Measurements from ENCODE around the gene TARBP1.
"Not testable (repeated sequence)": the region's sequence is repeated elsewhere in the genome, so short reads cannot be mapped to it uniquely, and the experiment has no call there.

Gene TARBP1

DNA sequence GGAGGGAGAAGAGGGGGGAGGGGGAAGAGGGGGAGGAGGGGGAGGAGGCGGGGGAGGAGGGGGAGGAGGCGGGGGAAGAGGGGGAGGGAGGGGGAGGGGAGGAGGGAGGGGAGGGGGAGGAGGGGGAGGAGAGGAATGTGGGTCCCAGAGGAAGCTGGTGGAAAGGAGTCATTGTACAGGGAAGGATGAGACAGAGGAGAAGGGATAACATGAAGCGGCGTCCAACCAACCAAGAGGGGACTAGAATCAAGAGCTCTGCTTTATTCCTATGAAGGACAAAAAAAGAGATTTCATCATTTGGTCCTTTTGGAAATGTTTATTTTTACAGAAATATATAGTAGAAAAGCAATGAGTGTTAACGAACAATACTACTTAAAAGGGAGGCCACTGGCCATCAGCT, 81.2 kb downstream of the TARBP1 start:
- DNase-seq (ENCODE audit: low read depth in 2 of 2): no peak

DNA sequence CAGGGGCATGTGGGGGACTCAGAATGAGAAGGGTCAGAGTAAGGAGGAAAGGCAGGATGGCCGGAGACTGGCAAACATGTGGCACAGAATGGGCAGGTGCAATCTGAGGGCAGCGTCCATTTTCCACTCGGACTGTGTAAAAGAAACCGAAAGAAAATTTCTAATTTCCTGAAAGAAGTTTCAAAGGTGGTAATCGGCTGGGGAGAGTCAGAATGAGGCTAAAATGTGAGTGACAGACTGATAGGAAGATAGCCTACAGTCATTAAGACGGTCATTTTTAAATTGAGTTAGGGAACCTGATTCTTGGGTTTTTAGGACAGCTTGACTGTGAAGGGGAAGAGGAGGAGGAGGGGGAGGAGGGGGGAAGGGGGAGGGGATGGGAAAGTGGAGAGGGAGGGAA, 82.1 kb downstream of the TARBP1 start:
- DNase-seq (ENCODE audit: low read depth in 2 of 2): no peak

DNA sequence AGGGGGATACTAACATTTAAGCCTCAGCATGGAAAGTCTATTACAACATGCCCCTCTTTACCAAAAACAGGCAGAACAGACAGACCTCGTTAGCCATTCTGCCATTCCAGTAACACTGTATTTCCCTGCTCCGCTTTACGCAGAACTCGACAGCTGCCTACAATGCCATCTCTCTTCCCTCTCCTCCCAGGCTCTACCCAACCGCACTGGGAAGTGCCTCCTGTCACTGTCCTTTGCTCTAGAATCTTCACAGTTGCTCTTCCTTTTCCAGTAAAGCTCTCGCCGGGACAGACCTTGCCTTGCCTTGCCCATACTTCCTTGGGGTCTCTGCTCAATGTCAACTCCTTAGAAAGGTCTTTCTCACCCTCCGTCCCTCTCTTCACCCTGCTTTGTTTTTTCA, 82.9 kb downstream of the TARBP1 start:
- no peak for DNase-seq (ENCODE audit: low read depth in 2 of 2)

DNA sequence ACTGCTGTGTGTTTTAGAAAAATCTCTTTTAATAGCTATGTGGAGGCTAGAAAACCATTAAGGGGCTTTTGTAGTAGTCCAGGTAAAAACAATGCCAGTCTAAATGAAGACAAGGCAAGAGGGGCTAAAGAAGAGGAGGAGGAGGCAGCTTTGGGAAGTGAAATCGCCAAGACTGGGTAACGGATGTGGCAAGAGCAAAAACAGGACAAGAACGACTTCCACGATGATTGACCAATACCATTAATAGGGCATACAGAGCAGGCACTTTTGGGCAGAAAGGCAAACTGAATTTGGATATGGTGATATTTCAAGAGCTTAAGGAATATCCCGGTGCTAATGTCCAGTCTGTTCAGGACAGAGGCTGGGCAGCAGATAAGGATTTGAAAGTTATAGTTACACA, 83.7 kb downstream of the TARBP1 start:
- DNase-seq (ENCODE audit: low read depth in 2 of 2): no peak

- DNase-seq (ENCODE audit: low read depth in 2 of 2): no peak
Measured at GRCh38 chr1:234393190-234393589, 85.8 kb downstream of the TARBP1 start.

DNA sequence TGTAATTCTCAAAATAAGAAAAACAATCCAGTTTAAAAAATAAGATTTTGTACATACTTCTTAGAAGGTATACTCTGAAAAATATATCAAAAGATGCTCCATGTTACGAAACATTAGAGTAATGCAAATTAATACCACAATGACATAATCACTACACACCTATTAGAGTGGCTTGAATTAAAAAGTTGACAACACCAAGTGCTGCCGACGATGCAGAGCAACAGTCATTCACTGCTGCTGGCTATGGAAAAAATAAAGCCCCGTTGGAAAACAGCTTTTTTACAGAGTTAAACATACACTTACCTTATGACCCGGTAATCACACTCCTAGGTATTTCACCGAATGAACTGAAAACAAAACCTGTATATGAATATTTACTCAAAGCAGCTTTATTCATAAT, 90.9 kb downstream of the TARBP1 start:
- no peak for DNase-seq (ENCODE audit: low read depth in 2 of 2)

GRCh38 chr1:234386122-234386521, 92.9 kb downstream of the TARBP1 start:
- DNase-seq (ENCODE audit: low read depth in 2 of 2): no peak

DNA sequence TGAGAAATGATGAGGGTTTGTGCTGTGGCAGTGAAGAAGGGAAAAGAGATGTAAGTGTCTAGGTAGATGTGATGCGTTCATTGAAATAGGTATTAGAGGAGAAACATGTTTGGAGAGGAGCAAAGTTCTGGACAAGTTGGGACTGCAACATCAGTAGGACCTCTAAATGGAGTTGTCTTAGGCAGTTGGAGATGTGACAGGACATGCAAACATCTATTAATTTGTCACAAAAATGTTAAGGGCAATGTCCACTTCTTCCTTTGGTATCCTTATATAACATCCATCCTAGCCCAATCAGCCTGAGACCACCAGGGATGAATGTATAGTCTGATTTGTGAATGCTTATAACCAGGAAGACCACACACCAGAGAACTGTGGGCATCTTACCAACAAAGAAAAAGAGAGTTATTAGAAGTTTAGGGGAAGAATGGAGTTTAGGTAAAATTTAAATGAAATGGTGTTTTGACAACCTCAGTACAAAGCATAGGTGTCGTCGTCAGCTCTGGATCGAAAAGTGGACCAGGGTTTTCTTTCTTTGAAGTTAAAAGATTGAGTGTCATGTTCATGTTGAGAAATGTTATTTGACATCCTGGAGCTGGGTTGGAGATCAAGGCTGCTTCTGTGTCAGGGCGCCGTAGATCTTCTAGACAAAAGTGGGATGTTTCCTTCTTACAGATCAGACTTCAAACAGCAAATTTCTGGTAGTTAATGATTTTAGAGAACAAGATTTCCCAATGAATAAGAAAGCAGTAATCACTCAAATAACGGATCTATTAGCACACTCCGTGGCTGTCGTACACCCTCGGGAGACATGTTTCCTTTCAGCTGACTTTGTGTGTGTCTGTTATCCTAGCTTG, 97.1 kb downstream of the TARBP1 start:
- DNase-seq (ENCODE audit: low read depth in 2 of 2): no peak

DNA sequence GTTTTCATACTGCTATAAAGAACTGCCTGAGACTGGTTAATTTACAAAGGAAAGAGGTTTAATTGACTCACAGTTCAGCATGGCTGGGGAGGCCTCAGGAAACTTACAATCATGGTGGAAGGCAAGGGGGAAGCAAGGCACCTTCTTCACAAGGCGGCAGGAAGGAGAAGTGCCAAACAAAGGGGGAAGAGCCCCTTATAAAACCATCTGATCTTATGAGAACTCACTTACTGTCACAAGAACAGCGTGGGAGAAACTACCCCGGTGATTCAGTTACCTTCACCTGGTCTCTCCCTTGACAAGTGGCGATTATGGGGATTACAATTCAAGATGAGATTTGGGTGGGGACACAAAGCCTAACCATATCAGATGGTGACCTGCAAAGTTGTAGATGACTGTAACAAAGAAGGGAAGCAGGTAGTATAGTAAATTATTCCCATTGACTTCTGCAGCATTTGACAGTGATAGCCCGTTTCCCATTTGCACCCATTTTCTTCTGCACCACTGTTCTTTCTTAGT, 99.3 kb downstream of the TARBP1 start:
- DNase-seq (ENCODE audit: low read depth in 2 of 2): not testable (repeated sequence)

DNA sequence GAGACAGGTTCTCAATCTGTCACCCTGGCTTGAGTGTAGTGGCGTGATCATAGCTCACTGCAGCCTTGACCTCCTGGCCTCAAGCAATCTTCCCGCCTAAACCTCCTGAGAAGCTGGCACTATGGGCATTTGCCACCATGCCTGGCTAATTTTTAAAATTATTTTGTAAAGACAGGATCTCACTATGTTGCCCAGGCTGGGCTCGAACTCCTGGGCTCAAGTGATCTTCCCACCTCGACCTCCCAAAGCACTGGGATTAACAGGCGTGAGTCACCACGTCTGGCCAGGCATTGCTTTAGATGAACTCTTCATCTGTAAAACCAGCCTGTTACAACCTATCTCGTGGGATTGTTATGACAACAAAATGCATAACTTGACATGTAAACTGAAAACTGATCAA, 103.3 kb downstream of the TARBP1 start:
- DNase-seq (ENCODE audit: low read depth in 2 of 2): no peak

GRCh38 chr1:234373959-234374254, 105.1 kb downstream of the TARBP1 start:
- DNase-seq (ENCODE audit: low read depth in 2 of 2): no peak

GRCh38 chr1:234373064-234373958, 105.7 kb downstream of the TARBP1 start, which contains the start of gene COA6:
Gene COA6 (plus strand): TSS chr1:234373456. CDS start chr1:234373467, 11 bp downstream.
- DNase-seq (ENCODE audit: low read depth in 2 of 2): peak; percentile 80 to 81

GRCh38 chr1:234372011-234372757, 106.8 kb downstream of the TARBP1 start:
- DNase-seq (ENCODE audit: low read depth in 2 of 2): no peak

GRCh38 chr1:234371414-234371813, 107.6 kb downstream of the TARBP1 start:
- DNase-seq (ENCODE audit: low read depth in 2 of 2): no peak

DNA sequence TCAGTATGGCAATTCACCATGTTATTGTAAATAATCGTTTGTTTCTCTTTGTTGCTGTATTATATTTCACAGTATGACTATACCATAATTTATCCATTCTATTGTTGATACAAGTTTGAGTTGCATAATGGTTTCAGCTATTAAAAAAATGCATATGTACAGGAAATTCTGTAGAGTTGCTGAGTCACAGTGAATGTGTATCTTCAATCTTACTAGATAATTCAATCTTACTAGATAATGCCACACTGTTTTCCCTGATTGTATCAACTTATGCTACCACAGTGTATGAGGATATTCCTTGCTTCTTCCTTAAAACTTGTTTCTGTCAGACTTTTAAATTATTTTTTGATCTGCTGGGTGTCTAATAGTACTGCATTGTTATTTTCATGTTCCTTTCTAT, 109.2 kb downstream of the TARBP1 start:
- DNase-seq (ENCODE audit: low read depth in 2 of 2): no peak

GRCh38 chr1:234369033-234369430, 109.9 kb downstream of the TARBP1 start:
- DNase-seq (ENCODE audit: low read depth in 2 of 2): no peak

- DNase-seq (ENCODE audit: low read depth in 2 of 2): no peak
Measured at GRCh38 chr1:234368320-234369032, 110.5 kb downstream of the TARBP1 start.

DNA sequence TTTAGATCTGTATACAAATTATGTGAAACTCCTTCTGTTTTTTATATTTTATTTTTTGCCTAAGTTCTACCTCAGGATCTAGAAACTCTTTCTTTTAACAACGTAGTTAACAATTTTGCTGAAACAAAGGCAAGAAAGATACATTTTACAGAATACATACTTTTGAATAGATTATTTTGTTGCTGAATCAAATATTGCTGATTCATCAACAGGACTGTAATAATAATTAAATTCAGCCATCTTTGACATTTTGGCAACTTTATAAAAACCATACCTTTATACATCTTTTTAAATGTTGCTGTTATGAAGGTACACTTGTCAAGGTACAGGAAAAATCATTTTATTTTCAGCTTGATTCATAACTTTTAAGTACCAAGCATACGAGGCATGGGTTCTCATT, 116.4 kb downstream of the TARBP1 start:
- DNase-seq (ENCODE audit: low read depth in 2 of 2): no peak

- DNase-seq (ENCODE audit: low read depth in 2 of 2): no peak
Measured at GRCh38 chr1:234361102-234361603, 117.8 kb downstream of the TARBP1 start.

DNA sequence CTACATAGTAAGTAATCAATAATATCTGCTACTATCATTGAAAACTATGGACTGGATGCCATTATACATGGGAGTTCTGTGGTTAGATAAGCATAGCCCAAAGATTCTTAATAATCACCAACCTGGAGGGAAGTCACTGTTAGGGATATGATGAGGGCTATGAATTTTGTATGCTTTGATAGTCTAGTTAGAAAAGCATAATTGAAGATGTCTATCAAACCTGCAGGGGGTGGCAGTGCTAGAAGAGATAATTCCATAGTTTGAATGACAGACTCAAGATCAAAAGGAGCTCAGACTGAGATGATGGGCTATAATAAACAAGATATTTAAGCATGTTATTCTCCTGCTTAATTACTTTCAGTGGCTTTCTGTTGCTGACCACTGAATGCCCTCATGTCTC, 121.1 kb downstream of the TARBP1 start:
- DNase-seq (ENCODE audit: low read depth in 2 of 2): no peak

DNA sequence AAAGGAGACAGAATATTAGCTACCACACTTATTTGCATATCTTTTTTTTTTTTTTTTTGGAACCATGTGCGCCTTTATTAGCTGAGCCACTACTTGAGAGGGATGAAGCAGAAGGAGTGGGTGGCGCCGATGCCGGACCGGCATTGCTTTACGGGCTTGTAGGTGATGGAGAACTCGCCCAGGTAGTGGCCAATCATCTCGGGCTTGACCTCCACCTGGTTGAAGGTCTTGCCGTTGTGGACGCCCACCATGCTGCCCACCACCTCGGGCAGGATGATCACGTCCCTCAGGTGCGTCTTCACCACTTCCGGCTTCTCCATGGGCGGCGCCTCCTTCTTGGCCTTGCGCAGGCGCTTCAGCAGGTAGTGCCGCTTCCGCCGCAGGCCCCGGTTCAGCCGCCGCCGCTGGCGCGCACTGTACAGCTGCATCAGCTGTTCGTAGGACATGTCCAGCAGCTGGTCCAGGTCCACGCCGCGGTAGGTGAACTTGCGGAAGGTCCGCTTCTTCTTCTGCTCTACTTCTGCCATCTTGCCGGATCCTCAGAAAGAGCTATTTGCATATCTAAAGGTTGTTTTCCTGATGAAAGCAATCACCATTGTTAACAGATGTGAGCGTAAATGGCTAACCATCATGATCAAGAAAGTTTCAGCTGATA, 122.2 kb downstream of the TARBP1 start:
- peak; percentile 5 to 24 for DNase-seq (ENCODE audit: low read depth in 2 of 2)

Measured in stimulated activated CD8-positive, alpha-beta memory T cell treated with anti-CD3 and anti-CD28 coated beads, Interleukin-15, amount 100 ng/mL, for 4 hours (primary cell).